ENCODE data around the gene GRAMD4. TPM values are rescaled to one million over a fixed set of nuclear protein-coding genes. Genes with fewer than 3 reads are reported as not detected.
"Not testable (repeated sequence)": the region's sequence is repeated elsewhere in the genome, so short reads cannot be mapped to it uniquely, and the experiment has no call there.

GRAMD4 gene
- total RNA-seq, 1 donor from 2014 or later: 45.6 TPM

GRCh38 chr22:46634011-46634699, 14.0 kb downstream of the GRAMD4 start:
- Mint-ChIP-seq H3K27ac (no peak overlapping the region), H3K4me1 (no peaks in the 10 kb centered on the region), H3K36me3 (ENCODE audit: low read depth) (peaks cover 21% of the 10 kb centered on the region), H3K27me3 (no peaks in the 10 kb centered on the region), H3K9me3 (no peaks in the 10 kb centered on the region), H3K4me3 (no peak overlapping the region)
- intact Hi-C loops (cut with micrococcal nuclease): loop anchor here (5.0 kb wide), 1 partner anchor 38 kb away; no protein-coding TSS in a partner anchor
- no peak for DNase-seq
- no peak for TF ChIP-seq CTCF (IDR thresholded peaks at IDR 0.05)
- POLR2A ChIA-PET: no interaction called here
- CTCF ChIA-PET: no interaction called here
- no peak for ATAC-seq (ENCODE audit: low read depth)

- H3K27ac Mint-ChIP-seq; H3K4me1 Mint-ChIP-seq; POLR2A ChIA-PET; H3K4me3 Mint-ChIP-seq; DNase-seq; H3K9me3 Mint-ChIP-seq; H3K27me3 Mint-ChIP-seq; ATAC-seq (ENCODE audit: low read depth): not testable (repeated sequence)
- CTCF ChIA-PET: interaction anchor here (1.3 kb wide), 1 partner anchor 72 kb away, joined by 8 read pairs; no protein-coding TSS in a partner anchor
- peaks cover 21% of the 10 kb centered on the region for H3K36me3 Mint-ChIP-seq (ENCODE audit: low read depth)
- intact Hi-C loops (cut with micrococcal nuclease): loop anchor here (5.0 kb wide), 1 partner anchor 37 kb away; no protein-coding TSS in a partner anchor
Measured at GRCh38 chr22:46634973-46635685, 14.9 kb downstream of the GRAMD4 start.

- Mint-ChIP-seq H3K36me3 (ENCODE audit: low read depth) (peaks cover 24% of the 10 kb centered on the region), H3K4me1 (no peaks in the 10 kb centered on the region), H3K4me3 (no peak overlapping the region), H3K27ac (no peak overlapping the region), H3K9me3 (no peaks in the 10 kb centered on the region), H3K27me3 (no peaks in the 10 kb centered on the region)
- peak; percentile 34 for ATAC-seq (ENCODE audit: low read depth)
- TF ChIP-seq CTCF (IDR thresholded peaks at IDR 0.05): no peak
- intact Hi-C loops (cut with micrococcal nuclease): loop anchor here (2.0 kb wide), 1 partner anchor 73 kb away; no protein-coding TSS in a partner anchor
- ChIA-PET POLR2A (interaction anchor here (0.5 kb wide), 1 partner anchor 250 kb away, joined by 4 read pairs; no protein-coding TSS in a partner anchor), CTCF (interaction anchor here (1.3 kb wide), 1 partner anchor 72 kb away, joined by 8 read pairs; no protein-coding TSS in a partner anchor)
- no peak for DNase-seq
Measured at GRCh38 chr22:46635756-46636155, 15.6 kb downstream of the GRAMD4 start.

- H3K36me3 Mint-ChIP-seq (ENCODE audit: low read depth): peaks cover 24% of the 10 kb centered on the region
- intact Hi-C loops (cut with micrococcal nuclease): loop anchor here (2.0 kb wide), 1 partner anchor 74 kb away; no protein-coding TSS in a partner anchor
- no peak overlapping the region for H3K4me3 Mint-ChIP-seq
- TF ChIP-seq CTCF (IDR thresholded peaks at IDR 0.05): no peak
- no peaks in the 10 kb centered on the region for H3K9me3 Mint-ChIP-seq
- no peaks in the 10 kb centered on the region for H3K27me3 Mint-ChIP-seq
- ChIA-PET CTCF (interaction anchor here (1.3 kb wide), 1 partner anchor 73 kb away, joined by 8 read pairs; no protein-coding TSS in a partner anchor), POLR2A (interaction anchor here (0.5 kb wide), 1 partner anchor 251 kb away, joined by 4 read pairs; no protein-coding TSS in a partner anchor)
- no peak for DNase-seq
- no peak for ATAC-seq (ENCODE audit: low read depth)
- H3K27ac Mint-ChIP-seq: no peak overlapping the region
- peaks cover 1% of the 10 kb centered on the region for H3K4me1 Mint-ChIP-seq
Measured at GRCh38 chr22:46636221-46637002, 16.2 kb downstream of the GRAMD4 start.
